ENCODE results near the gene ZNF619.

GRCh38 chr3:40534283-40534682 is 57.4 kb downstream of the ZNF619 start:
- no peak for TF ChIP-seq EZH2phosphoT487 (IDR thresholded peaks at IDR 0.05; ENCODE audit: insufficient read depth, low read depth)
- TF ChIP-seq EZH2 (IDR thresholded peaks at IDR 0.05; ENCODE audit: insufficient read depth, poor library complexity, severe bottlenecking), result no peak
